CD14-positive monocyte (primary cell): Measurements from ENCODE around the gene RNU6-9. TPM values are rescaled to one million over a fixed set of nuclear protein-coding genes. Genes with fewer than 3 reads are reported as not detected.

Experiments
- DNase-seq, 3 donors: peaks; one replicate each; pipeline ENCODE4 v3.0.0-alpha.2; 2011 to 2022
- H2AFZ ChIP-seq: 2 replicates; pipeline ENCODE4 v1.6.0; 2012; ENCODE audit warnings: mild to moderate bottlenecking, low read depth, low read length, inconsistent platforms; ENCODE audit not compliant: insufficient read depth, poor library complexity, severe bottlenecking
- H3K27ac ChIP-seq, 2 donors: 1 replicate in 1 of 2; 2 replicates in 1 of 2; pipeline ENCODE4 v1.5.1; 2012 to 2013; ENCODE audit warnings: low read length in 2 of 2, control low read depth in 1 of 2, inconsistent platforms in 1 of 2, low read depth in 1 of 2, mild to moderate bottlenecking in 1 of 2
- H3K27me3 ChIP-seq, 2 donors: one replicate each; pipeline versions ENCODE4 v1.6.0 to v1.6.1; 2011 to 2013; ENCODE audit warnings: low read length in 2 of 2; ENCODE audit not compliant: control insufficient read depth in 2 of 2, insufficient read depth in 2 of 2
- H3K36me3 ChIP-seq, 2 donors: replicated peaks in 1 of 2; 1 replicate in 1 of 2; 2 replicates in 1 of 2; pipeline versions ENCODE4 v1.5.1 to v1.6.1; 2012 to 2013; ENCODE audit warnings: low read length in 2 of 2, control low read depth in 1 of 2, inconsistent platforms in 1 of 2, mild to moderate bottlenecking in 1 of 2; ENCODE audit not compliant: insufficient read depth in 2 of 2, control insufficient read depth in 1 of 2
- H3K4me1 ChIP-seq, 2 donors: 1 replicate in 1 of 2; 2 replicates in 1 of 2; pipeline versions ENCODE4 v1.5.1 to v1.6.1; 2012 to 2013; ENCODE audit warnings: low read length in 2 of 2, control low read depth in 1 of 2, inconsistent platforms in 1 of 2, mild to moderate bottlenecking in 1 of 2, moderate library complexity in 1 of 2; ENCODE audit not compliant: insufficient read depth in 2 of 2, control insufficient read depth in 1 of 2
- H3K4me2 ChIP-seq: replicated peaks from 2 replicates; pipeline ENCODE3; 2012; ENCODE audit warnings: low read length, moderate library complexity, mild to moderate bottlenecking; ENCODE audit not compliant: poor library complexity, severe bottlenecking; ENCODE audit errors: extremely low read depth
- H3K4me3 ChIP-seq, 3 experiments: fragments of 200-600 bp in 1 of 3; sonication (generic) in 1 of 3; replicated peaks in 1 of 3; 1 replicate in 2 of 3; 2 replicates in 1 of 3; pipeline ENCODE4 v1.5.1; 2011 to 2013; ENCODE audit warnings: low read length in 3 of 3, mild to moderate bottlenecking in 3 of 3, control low read depth in 2 of 3, low read depth in 2 of 3, inconsistent platforms in 1 of 3, moderate library complexity in 1 of 3
- H3K79me2 ChIP-seq: 2 replicates; pipeline ENCODE4 v1.6.0; 2012; ENCODE audit warnings: mild to moderate bottlenecking, control low read depth, inconsistent platforms, low read length, moderate library complexity; ENCODE audit not compliant: insufficient read depth
- H3K9ac ChIP-seq: 2 replicates; pipeline ENCODE4 v1.6.0; 2017; ENCODE audit warnings: low read length, mild to moderate bottlenecking; ENCODE audit not compliant: insufficient read depth, poor library complexity, severe bottlenecking
- H3K9me3 ChIP-seq, 2 donors: replicated peaks in 1 of 2; 1 replicate in 1 of 2; 2 replicates in 1 of 2; pipeline versions ENCODE4 v1.5.1 to v1.6.1; 2012 to 2013; ENCODE audit warnings: low read length in 2 of 2, control low read depth in 1 of 2; ENCODE audit not compliant: control insufficient read depth in 1 of 2, insufficient read depth in 1 of 2
- H4K20me1 ChIP-seq: 2 replicates; pipeline ENCODE4 v1.6.0; 2012; ENCODE audit warnings: mild to moderate bottlenecking, low read length, control low read depth, moderate library complexity; ENCODE audit not compliant: insufficient read depth
- H3K27ac Mint-ChIP-seq, 7 donors: one replicate each; pipeline ENCODE4 v1.8.0; 2020; ENCODE audit warnings: mild to moderate bottlenecking in 7 of 7, mixed read lengths in 7 of 7, moderate library complexity in 6 of 7, inconsistent platforms in 2 of 7
- H3K27me3 Mint-ChIP-seq, 3 donors: one replicate each; pipeline ENCODE4 v1.8.0; 2021 to 2022; ENCODE audit warnings: low read depth in 3 of 3, mild to moderate bottlenecking in 3 of 3, mixed read lengths in 3 of 3, moderate library complexity in 3 of 3, inconsistent platforms in 1 of 3
- H3K36me3 Mint-ChIP-seq, 2 donors: one replicate each; pipeline ENCODE4 v1.8.0; 2020; ENCODE audit warnings: mixed read lengths in 2 of 2, inconsistent platforms in 1 of 2, mild to moderate bottlenecking in 1 of 2
- H3K4me1 Mint-ChIP-seq: one replicate; pipeline ENCODE4 v1.8.0; 2020; ENCODE audit warnings: mild to moderate bottlenecking, mixed read lengths
- H3K4me3 Mint-ChIP-seq, 2 donors: one replicate each; pipeline ENCODE4 v1.8.0; 2020; ENCODE audit warnings: mild to moderate bottlenecking in 2 of 2, mixed read lengths in 2 of 2, moderate library complexity in 1 of 2
- H3K9me3 Mint-ChIP-seq, 7 donors: one replicate each; pipeline ENCODE4 v1.8.0; 2020 to 2022; ENCODE audit warnings: mixed read lengths in 7 of 7, mild to moderate bottlenecking in 6 of 7, moderate library complexity in 6 of 7, inconsistent platforms in 2 of 7
- CTCF ChIP-seq: fragments of 200-600 bp; IDR thresholded peaks from one replicate; pipeline ENCODE4 v1.8.0; 2022; ENCODE audit warnings: antibody characterized with exemption, mild to moderate bottlenecking
- WGBS: methylation state at CpG from one replicate; pipeline ENCODE4 v1.1.5; 2013; ENCODE audit warnings: missing lambda C conversion rate; ENCODE audit not compliant: insufficient coverage; 5-methylcytosine and 5-hydroxymethylcytosine counted together
- intact Hi-C, 2 donors: fragments of 100-400 bp; cut with micrococcal nuclease; formaldehyde crosslinking; loops; one replicate each; pipeline versions ENCODE4 v1.15.0 to v1.15.1; 2023
- polyA plus RNA-seq, 3 donors: library from polyadenylated mRNA; depleted of rRNA in 1 of 3; unstranded in 2 of 3; stranded (reverse) in 1 of 3; fragments of 300-500 nt in 2 of 3; fragments of >200 nt in 1 of 3; fragmentation: Illumina TruSeq in 2 of 3; gene quantifications; 1 replicate in 2 of 3; 2 replicates in 1 of 3; pipeline ENCODE4 v1.2.3, GENCODE V29; 2012 to 2021

RNU6-9 gene
- polyA plus RNA-seq, 3 donors = not detected

GRCh38 chr19:904545-904944 lies 11.3 kb downstream of the RNU6-9 start:
- Histone ChIP-seq H3K4me2 (no peak overlapping the region), H3K4me3 (no peak overlapping the region), H3K36me3 (peaks cover 12 to 20% of the 10 kb centered on the region in 2 donors), H3K27ac (no peak overlapping the region), H3K79me2 (peaks cover 58% of the 10 kb centered on the region), H3K4me1 (peaks cover 28 to 30% of the 10 kb centered on the region in 2 donors), H2AFZ (no peak overlapping the region), H4K20me1 (peaks cover 75% of the 10 kb centered on the region), H3K9me3 (no peaks in the 10 kb centered on the region), H3K9ac (no peak overlapping the region), H3K27me3 (no peaks in the 10 kb centered on the region)
- Mint-ChIP-seq H3K27me3 (peaks cover 0 to 2% (median 0%) of the 10 kb centered on the region in 3 donors), H3K4me3 (no peak overlapping the region), H3K27ac (peak overlapping the region in 2 of 7 donors; percentile 29 to 63), H3K4me1 (peaks cover 33% of the 10 kb centered on the region), H3K9me3 (no peaks in the 10 kb centered on the region), H3K36me3 (peaks cover 20 to 58% of the 10 kb centered on the region in 2 donors)
- DNase-seq = no peak
- WGBS = 100% methylated on average over 6 of the region's 8 CpGs
- no peak for TF ChIP-seq CTCF
- intact Hi-C loops = no loop called here

- H3K27ac Mint-ChIP-seq = peak overlapping the region in 1 of 7 donors; percentile 25
- H3K4me3 ChIP-seq = no peak overlapping the region
- peaks cover 4 to 7% of the 10 kb centered on the region in 2 donors for H3K36me3 ChIP-seq
- no peak overlapping the region for H3K4me3 Mint-ChIP-seq
- H3K9ac ChIP-seq = no peak overlapping the region
- intact Hi-C loops = no loop called here
- WGBS = no CpG with 5 or more reads among the region's 7 CpGs
- TF ChIP-seq CTCF = no peak
- no peak for DNase-seq
- no peaks in the 10 kb centered on the region for H3K27me3 ChIP-seq
- H3K36me3 Mint-ChIP-seq = peaks cover 16 to 50% of the 10 kb centered on the region in 2 donors
- no peaks in the 10 kb centered on the region for H3K9me3 ChIP-seq
- H3K79me2 ChIP-seq = peaks cover 76% of the 10 kb centered on the region
- H3K27me3 Mint-ChIP-seq = peaks cover 0 to 2% (median 0%) of the 10 kb centered on the region in 3 donors
- peaks cover 58% of the 10 kb centered on the region for H4K20me1 ChIP-seq
- peaks cover 40 to 46% of the 10 kb centered on the region in 2 donors for H3K4me1 ChIP-seq
- peaks cover 44% of the 10 kb centered on the region for H3K4me1 Mint-ChIP-seq
- no peaks in the 10 kb centered on the region for H3K9me3 Mint-ChIP-seq
- no peak overlapping the region for H2AFZ ChIP-seq
- H3K4me2 ChIP-seq = no peak overlapping the region
- H3K27ac ChIP-seq = no peak overlapping the region
Observed at GRCh38 chr19:906480-906879, 13.2 kb downstream of the RNU6-9 start.
